Measurements from ENCODE around the gene NDUFV3.
A peak's percentile ranks its signal among the peaks of the same experiment; 100 is the strongest.
"Not testable (repeated sequence)": the region's sequence is repeated elsewhere in the genome, so short reads cannot be mapped to it uniquely, and the experiment has no call there.

The NDUFV3 gene

DNA sequence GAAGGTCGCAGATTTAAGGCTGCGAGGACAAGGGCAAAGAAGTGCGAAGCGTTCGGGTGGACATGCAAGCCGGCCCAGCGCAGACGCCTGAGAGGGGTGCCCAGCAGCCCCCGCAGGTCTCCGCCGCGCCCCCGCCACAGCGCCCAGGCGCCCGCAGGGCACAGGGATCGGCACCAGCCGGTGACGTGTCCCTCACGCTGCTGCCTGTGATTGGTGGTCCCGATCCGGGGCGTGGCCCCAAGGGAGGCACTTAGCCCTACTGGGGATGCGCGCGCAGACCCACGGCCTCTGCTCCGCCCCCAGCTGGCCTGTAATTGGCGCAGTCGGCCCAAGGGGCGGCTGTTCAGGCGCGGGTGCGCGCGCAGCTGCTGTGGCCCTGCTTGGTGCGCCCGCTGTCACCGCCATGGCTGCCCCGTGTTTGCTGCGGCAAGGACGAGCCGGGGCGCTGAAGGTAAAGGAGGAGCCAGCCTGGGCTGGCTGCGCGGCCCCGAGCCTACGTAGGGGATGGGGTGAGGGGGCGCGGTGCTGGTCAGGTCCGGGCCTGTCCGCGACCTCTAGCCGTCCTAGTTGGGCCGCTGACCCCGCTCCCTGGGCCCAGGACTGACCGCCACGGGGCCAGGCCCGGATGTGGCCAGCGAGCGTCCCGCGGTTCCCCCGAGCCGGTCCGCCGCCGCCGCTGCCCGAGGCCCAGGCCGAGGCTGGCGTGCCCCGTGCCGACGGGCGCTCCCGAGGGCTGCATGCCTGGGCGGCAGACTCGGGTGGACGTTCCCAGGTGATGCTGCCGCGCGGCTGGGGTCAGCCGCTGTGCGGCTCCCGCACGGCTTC, at the start of gene NDUFV3:
Gene NDUFV3, plus strand, starts transcription at position 379 of the 825 bp plus-strand sequence. Its CDS starts 25 bp downstream, at position 404.
- DNase-seq, result peak; percentile 99

DNA sequence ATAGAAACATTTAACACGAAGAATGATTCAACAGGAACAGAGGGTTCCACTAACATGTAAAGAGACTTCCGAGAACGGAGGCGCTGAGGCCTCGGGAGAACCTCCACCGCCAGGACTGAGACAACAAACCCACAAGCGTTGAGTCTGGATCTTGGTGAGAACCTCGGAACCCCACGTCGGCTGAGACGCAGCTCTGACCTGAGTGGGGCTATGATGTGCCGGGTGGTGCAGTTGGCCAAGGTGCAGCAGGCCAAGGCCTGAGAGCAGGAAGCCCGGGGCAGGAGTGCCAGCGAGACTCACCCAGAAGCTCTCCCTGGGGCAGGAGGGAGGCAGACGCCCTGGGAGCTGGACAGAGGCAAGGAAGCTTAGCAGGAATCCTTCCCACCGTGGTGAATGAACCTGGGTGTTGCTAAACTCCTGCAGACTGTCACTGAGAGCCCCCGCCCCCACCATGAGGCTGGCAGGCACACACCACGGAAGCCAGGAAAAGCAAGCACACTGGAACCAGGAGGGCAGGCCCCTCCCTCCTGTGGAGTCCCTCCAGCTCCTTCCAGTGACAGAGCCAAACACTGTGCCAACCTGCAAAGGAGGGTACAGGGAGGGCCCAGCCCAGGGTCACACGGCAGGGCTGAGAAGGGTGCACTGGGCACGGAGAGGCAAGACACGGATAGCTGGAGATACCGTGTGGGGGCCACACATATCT, 48.5 kb upstream of the NDUFV3 start:
- no peak for DNase-seq

GRCh38 chr21:42845296-42845965, 47.7 kb upstream of the NDUFV3 start:
- DNase-seq, result no peak

DNA sequence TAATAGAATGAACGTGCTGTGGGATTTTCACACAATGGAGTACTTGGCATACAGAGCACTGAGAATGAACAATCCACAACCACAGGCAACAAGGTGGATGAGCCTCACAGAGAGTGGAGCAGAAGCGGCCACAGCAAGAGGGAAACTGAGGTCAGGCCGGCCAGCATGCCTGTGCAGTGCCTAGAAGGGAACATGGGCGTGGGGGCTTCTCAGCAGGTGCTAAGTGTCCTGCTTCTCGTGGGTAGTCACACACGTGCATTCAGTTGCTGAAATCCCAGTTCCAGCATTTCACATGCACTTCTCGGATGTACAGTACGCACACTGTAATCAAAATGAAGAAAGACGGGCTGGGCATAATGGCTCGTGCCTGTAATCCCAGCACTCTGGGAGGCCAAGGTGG, 46.9 kb upstream of the NDUFV3 start:
- DNase-seq, result no peak

- DNase-seq, result no peak
These were observed 45.9 kb upstream of the NDUFV3 start for GRCh38 chr21:42847051-42847707.

GRCh38 chr21:42847726-42848125, 45.4 kb upstream of the NDUFV3 start:
- no peak for DNase-seq

DNA sequence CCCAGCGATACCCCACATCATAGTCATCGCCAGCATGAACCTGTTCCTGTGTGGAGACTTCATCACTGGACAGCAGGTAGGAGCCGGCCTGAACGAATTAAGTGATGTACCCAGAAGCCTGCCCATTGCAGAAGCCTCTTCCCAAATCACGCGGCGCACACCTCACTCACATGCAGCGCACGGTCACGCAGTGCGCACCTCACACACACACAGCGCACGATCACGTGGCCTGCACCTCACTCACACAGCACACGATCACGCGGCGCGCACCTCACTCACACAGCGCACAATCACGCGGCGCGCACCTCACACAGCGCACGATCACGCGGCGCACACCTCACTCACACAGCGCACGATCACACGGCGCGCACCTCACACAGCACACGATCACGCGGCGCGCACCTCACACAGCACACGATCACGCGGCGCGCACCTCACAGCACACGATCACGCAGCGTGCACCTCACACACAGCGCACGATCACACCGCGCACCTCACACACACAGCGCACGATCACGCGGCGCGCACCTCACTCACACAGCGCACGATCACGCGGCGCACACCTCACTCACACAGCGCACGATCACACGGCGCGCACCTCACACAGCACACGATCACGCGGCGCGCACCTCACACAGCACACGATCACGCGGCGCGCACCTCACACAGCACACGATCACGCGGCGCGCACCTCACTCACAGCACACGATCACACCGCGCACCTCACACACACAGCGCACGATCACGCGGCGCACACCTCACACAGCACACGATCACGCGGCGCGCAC, 44.8 kb upstream of the NDUFV3 start:
- DNase-seq, result not testable (repeated sequence)

- DNase-seq, result no peak
These were observed 44.0 kb upstream of the NDUFV3 start for GRCh38 chr21:42848932-42849758.

DNA sequence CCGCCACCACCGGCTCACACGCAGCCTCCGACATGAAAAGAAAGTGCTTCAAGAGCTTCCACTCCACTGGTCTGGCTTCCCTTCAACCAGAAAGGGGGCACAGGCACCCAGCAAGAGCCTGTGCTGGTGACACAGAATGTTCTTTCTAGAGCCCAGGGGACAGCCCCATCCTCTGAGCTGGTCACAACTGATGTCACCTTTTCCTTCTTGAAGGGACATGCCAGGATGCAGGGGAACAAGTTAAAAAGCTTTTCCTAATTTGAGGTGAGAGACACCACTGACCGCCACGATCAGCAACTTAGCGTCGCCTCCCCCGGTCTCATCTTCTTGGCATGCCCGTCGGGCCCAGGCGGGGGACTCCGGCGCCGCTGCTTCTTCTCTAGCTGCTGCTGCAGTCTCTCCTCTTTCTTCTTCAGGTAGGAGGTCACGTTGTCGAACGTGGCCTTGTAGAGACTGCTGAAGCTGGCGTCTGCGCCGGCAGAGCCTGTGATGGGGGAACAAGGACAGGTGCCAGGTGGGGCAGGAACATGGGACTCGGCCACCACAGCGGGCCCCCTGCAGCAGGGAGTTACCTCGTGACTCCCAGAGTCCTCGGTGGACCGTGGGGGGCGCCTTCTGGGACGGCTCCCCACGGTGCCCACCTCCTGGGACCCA, 43.2 kb upstream of the NDUFV3 start:
- no peak for DNase-seq

GRCh38 chr21:42850463-42850862, 42.6 kb upstream of the NDUFV3 start:
- DNase-seq, result no peak

DNA sequence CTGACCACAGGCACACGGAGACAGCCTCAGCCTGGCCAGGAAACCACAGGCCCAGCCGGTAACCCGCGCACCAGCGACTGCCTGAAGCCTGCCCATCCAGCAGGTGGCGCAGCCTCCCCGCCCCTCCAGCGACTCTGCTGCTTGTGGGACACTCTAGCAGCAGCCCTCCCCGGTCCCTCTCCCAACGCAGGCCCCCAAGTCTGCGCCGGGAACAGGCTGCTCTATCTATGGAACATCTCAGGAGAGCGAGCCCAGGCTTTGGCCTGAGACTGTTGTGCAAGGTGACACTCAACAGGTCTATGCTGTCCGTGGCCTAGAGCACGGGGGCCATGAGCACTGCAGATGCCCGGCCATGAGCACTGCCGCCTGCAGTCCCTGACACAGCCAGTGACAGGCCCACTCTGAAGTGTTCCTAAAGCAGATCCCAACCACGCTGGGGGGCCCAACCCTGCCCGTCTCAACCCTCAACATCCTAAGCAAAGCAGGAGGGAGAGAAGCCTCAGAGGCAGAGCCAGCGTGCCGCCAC, 42.2 kb upstream of the NDUFV3 start:
- peak; percentile 21 for DNase-seq

- no peak for DNase-seq
These were observed 41.1 kb upstream of the NDUFV3 start for GRCh38 chr21:42851812-42852665.

- no peak for DNase-seq
These were observed 40.1 kb upstream of the NDUFV3 start for GRCh38 chr21:42852925-42853570.

- DNase-seq, result no peak
These were observed 39.5 kb upstream of the NDUFV3 start for GRCh38 chr21:42853621-42854020.

DNA sequence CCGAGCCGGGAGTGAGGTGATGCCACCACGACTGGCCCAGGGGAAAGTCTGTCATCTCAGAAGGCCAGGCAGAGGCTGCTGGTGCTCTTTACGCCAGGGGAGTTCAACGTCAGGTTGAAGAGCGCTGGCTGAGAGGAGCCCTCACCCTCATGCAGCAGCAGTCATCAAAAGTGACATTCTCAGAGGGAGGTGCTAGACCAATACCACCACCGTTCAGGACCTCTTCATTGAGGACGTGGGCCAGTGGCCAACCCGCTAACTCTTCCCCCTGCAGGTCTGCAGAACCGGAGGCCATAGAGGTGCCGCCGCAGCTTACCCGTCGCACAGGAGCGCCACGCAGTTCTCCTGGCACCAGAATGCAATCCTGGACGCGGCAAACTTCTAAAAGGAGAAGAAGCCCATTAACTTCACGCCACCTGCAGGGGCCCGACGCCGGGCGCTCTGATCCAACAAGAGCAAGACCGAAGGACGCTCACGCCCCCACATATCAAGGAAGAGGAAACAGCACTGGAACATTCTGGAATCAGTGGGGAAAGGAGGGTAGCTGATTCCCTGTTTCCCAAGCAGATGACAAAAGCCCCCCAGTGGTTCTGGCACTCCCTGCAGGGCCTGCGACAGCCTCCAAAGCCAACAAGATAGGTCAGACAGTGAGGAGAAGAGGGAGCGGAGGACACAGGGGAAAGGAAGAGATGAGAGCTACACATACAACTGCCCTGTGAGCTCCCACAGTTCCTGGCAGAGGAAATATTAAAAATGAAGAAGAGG, 38.7 kb upstream of the NDUFV3 start:
- DNase-seq, result no peak

DNA sequence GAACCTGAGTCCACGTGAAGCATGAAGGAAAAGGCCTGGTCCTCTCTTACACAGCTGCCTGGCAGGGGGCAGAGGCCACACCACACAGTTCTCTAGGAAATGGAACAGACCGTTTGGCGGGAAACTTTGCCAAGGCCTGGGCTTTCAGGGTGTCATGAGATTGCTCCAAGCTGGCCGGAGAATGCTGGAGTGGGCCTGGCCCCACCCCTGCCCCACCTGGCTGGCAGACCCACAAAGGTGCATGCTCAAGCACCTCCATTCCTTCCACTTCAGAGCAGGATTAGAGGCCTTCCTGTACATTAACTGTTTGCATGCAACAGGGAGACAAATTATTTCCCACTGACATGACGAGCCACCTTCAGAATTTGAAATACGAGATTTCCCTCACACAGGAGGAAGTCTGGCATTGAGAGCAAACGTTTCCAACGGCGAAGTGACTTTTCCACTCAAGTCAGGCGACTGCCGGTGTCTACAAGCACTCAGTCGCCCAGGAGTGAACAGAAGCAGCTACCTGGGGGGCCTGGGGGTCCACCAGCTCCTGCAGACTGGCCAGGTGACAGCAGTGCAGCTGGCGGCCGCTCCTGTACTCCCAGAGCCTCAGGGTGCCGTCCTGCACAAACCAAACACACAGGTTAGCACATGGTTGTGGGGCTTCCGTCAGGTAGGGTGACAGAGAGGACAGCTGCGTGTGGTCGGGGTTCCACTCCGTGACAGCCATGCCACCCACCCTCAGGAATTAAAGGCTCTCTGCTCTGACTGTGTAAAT, 37.8 kb upstream of the NDUFV3 start:
- no peak for DNase-seq

- DNase-seq, result no peak
These were observed 37.2 kb upstream of the NDUFV3 start for GRCh38 chr21:42855937-42856335.
